Fibroblast of pulmonary artery (primary cell): ENCODE measurements around the gene LRCH2.

ENCODE experiments used
- DNase-seq: peaks from one replicate; pipeline ENCODE4 v3.0.0-alpha.2; 2010; ENCODE audit warnings: low read depth
- H3K4me3 ChIP-seq: replicated peaks from 2 replicates; pipeline ENCODE4 v1.5.1; 2011; ENCODE audit warnings: low read depth, mild to moderate bottlenecking, control low read depth, low read length, moderate library complexity
- TF ChIP-seq, protein P1 (sequence below): IDR thresholded peaks from 2 replicates; pipeline ENCODE4 v1.5.1; 2011; ENCODE audit warnings: mild to moderate bottlenecking, control low read depth, low read length, inconsistent platforms; ENCODE audit errors: missing control alignments

The LRCH2 gene

DNA sequence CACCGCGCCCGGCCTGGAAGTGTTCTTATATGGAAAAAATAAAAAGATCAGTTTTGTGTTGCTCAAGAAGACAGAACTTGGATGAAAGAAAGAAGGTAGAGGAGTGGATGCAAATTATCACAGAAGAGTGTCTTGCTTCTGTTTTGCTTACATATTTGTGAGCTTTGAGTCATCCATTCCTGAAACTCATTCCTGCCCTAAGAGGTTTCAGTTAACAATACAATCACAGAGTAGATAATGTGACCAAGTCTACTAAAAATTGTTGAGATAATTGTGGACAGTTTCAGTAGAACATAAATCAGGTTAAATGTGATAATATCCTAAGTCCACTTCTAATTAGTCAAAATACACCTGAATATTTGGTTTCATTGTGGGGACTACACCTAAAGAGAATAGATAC is 26.4 kb upstream of the LRCH2 start:
- TF ChIP-seq, protein P1, sequence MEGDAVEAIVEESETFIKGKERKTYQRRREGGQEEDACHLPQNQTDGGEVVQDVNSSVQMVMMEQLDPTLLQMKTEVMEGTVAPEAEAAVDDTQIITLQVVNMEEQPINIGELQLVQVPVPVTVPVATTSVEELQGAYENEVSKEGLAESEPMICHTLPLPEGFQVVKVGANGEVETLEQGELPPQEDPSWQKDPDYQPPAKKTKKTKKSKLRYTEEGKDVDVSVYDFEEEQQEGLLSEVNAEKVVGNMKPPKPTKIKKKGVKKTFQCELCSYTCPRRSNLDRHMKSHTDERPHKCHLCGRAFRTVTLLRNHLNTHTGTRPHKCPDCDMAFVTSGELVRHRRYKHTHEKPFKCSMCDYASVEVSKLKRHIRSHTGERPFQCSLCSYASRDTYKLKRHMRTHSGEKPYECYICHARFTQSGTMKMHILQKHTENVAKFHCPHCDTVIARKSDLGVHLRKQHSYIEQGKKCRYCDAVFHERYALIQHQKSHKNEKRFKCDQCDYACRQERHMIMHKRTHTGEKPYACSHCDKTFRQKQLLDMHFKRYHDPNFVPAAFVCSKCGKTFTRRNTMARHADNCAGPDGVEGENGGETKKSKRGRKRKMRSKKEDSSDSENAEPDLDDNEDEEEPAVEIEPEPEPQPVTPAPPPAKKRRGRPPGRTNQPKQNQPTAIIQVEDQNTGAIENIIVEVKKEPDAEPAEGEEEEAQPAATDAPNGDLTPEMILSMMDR, result no peak
- H3K4me3 ChIP-seq, result no peak overlapping the region
- no peak for DNase-seq

DNA sequence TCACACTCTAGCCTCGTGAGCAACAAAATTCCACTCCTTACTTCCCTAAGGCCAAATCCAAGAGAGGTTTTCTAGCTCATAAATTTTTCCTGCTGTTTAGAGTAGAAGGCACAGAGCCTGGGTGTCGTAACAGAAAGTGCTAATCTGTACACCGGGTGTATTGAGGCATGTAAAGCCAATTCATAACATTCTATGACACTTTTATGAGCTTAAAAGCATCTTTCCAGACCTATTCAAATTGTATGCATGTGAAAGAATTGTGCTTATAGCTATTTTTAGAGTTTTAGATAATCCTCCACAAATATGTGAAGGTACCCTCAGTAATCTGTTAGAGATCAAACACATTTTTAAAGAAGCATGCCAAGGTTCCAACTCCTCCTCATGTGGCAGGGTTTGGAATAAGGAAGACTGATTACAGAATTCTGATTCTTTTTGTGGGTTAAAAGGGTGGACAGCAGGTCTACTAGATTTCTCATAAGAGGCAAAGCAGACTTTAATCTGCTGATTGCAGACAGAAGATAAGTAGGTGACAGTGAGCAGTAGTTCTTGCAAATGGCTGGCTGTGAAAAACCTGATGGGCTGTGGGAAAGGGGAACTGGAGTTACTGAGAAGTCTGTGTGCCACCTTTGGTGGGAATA is 25.5 kb upstream of the LRCH2 start:
- H3K4me3 ChIP-seq, result no peak overlapping the region
- TF ChIP-seq, protein P1, result no peak
- no peak for DNase-seq

DNA sequence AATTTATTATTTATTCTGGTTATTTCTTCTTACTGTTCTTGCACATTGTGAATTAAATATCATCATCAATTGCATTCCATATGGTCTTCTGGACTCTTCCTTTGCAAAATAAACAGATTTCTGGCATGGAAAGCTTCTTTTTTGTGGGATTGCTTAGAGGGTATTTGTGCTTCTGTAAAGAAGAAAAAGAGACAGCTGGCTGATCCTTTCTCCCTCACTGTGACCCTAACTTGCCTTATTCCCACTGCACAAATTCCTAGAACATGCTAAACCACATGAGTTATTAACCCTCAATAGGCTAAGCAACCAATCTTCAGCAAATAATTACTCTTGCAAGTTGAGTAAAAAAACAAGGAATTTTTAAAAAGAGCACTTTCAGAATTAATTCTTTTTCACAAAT is 23.8 kb upstream of the LRCH2 start:
- TF ChIP-seq, protein P1, result no peak
- no peak overlapping the region for H3K4me3 ChIP-seq
- DNase-seq, result no peak

DNA sequence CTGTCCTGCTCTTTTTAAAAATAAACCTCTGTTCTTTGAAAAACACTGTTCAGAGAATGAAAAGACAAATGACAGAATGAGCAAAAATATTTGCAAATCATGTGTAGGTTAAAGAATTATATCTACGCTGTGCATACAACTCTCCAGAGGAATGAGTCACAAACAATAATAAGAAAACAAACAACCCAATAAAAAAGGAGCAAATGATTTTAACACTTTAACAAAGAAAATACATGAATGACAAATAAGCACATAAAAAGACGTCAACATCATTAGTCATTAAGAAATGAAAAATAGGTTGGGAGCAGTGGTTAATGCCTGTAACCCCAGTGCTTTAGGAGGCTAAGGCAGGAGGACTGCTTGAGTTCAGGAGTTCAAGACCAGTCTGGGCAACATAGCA is 21.1 kb upstream of the LRCH2 start:
- H3K4me3 ChIP-seq, result no peak overlapping the region
- no peak for DNase-seq
- TF ChIP-seq, protein P1, result no peak

DNA sequence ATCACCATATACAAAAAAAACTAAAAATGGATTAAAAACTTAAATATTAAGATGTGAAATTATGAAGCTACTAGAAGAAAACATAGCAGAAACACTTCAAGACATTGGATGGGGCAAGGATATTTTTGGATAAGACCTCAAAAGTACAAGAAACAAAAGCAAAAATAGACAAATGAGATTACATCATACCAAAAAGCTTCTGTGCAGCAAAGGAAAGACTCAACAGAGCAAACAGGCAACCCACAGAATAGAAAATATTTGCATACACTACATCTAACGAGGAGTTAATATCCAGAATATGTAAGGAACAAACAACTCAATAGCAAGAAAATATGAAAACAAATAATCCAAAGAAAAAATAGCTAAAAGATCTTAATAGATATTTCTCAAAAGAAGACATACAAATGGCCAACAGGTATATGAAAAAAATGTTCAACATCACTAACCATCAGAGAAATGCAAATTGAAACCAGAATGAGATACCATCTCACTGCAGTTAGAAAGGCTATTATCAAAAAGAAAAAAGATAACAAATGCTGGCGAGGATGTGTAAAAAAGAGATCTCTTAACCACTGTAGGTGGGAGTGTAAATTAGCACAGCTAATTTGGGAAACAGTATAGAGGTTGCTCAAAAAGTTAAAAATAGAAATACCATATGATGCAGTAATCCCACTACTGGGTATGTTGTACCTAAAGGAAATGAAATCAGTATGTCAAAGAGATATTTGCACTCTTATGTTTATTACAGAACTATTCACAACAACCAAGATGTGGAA is 17.8 kb upstream of the LRCH2 start:
- TF ChIP-seq, protein P1, result no peak
- no peak overlapping the region for H3K4me3 ChIP-seq
- DNase-seq, result no peak

DNA sequence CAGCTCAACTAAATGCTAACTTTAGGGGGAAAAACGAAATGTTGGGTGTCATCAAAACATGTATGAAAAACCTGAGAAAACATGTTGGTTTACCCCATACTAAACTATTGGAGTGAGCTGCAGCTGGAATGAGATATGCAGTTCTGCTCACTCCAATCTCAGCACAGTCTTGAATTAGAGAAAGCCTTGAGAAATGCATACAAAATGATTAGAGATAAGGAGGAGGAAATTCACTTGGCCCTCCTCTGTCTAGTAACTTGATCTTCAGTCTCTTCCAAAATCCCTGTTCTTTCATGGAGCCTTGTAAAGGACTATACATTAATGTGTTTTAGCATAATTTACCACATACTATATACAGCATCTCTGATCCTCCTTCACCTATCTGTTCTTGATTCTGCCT is 3.2 kb upstream of the LRCH2 start:
- no peak for DNase-seq
- TF ChIP-seq, protein P1, result no peak
- no peak overlapping the region for H3K4me3 ChIP-seq

DNA sequence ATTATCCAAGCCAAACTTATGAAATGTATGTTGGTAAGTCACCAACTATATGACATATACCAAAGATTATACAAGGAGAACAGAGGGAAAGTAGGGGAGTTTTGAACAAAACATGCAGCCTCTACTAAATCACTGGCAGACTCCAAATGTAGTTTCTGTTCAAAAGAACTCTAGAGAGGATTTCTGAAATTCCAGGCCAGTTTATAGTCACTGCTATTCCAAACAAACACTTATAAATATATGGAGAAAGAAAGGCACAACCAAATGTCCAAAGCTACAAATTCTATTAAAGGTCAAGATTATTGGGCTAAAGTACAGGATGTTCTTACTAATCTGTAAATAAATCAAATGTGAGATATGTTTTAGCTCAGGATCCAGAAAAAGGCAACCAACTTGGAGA is 2.7 kb upstream of the LRCH2 start:
- TF ChIP-seq, protein P1, result no peak
- DNase-seq, result no peak
- H3K4me3 ChIP-seq, result no peak overlapping the region
